ENCODE data around the gene CD44.

The CD44 gene

GRCh38 chr11:35200811-35201341 lies 61.9 kb downstream of the CD44 start:
- Histone ChIP-seq H3K27me3 (replicated peaks; ENCODE audit: control insufficient read depth, insufficient read depth, low read length) (no peaks in the 10 kb centered on the region), H3K4me3 (replicated peaks; ENCODE audit: low read depth, low read length) (no peak overlapping the region), H3K36me3 (ENCODE audit: control insufficient read depth, insufficient read depth, low read length) (peaks cover 17% of the 10 kb centered on the region)
- TF ChIP-seq CTCF (IDR thresholded peaks at IDR 0.05; ENCODE audit: insufficient read depth, low read length, poor library complexity, severe bottlenecking), result no peak
- DNase-seq (ENCODE audit: extremely low read depth, insufficient read length), result no peak

- Histone ChIP-seq H3K4me3 (replicated peaks; ENCODE audit: low read depth, low read length) (no peak overlapping the region), H3K36me3 (ENCODE audit: control insufficient read depth, insufficient read depth, low read length) (peaks cover 23% of the 10 kb centered on the region), H3K27me3 (replicated peaks; ENCODE audit: control insufficient read depth, insufficient read depth, low read length) (no peaks in the 10 kb centered on the region)
- no peak for DNase-seq (ENCODE audit: extremely low read depth, insufficient read length)
- TF ChIP-seq CTCF (IDR thresholded peaks at IDR 0.05; ENCODE audit: insufficient read depth, low read length, poor library complexity, severe bottlenecking), result no peak
These were observed 65.6 kb downstream of the CD44 start for GRCh38 chr11:35204614-35205013.

- peaks cover 18% of the 10 kb centered on the region for H3K36me3 ChIP-seq (ENCODE audit: control insufficient read depth, insufficient read depth, low read length)
- TF ChIP-seq CTCF (IDR thresholded peaks at IDR 0.05; ENCODE audit: insufficient read depth, low read length, poor library complexity, severe bottlenecking), result no peak
- no peaks in the 10 kb centered on the region for H3K27me3 ChIP-seq (replicated peaks; ENCODE audit: control insufficient read depth, insufficient read depth, low read length)
These were observed 67.6 kb downstream of the CD44 start for GRCh38 chr11:35206616-35207015.

DNA sequence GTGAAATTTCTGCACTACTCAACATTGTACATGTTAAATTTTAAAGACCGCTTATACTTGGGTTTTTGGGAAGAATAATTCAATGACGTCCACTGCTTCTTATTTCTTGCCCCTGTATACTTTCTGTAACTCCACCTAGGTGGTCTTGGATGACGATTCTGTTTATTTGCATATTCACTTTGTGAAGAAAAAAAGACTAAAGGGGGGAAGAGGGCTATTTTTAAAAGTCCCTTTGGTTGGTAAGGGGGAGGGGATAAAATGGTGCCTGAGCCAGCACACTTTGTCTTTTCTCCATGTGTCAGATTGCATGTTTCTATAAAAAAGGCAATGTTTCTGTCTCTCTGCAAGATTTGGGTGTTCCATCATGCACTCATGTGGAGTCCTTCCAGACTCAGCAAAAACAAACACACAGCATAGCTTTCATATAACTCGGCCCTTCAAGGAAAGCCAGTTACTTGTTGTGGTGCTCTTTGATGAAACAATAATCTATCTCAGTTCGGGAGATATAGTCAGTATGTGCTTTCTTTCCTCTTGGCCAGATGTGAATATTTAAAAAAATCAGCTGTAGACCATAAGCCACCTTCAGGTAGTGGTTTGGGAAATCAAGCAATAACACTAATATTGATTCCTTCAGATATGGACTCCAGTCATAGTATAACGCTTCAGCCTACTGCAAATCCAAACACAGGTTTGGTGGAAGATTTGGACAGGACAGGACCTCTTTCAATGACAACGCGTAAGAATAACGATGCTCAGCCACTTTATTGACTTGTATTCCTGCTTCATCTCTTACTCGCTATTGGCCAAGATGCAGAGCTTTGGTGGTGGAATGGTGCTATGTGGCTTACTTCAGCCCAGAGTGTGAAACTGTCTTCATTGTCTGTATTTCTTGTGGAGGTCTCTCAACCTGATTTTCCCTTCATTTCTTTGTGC lies 68.8 kb downstream of the CD44 start:
- TF ChIP-seq CTCF (IDR thresholded peaks at IDR 0.05; ENCODE audit: insufficient read depth, low read length, poor library complexity, severe bottlenecking), result no peak
- DNase-seq (ENCODE audit: extremely low read depth, insufficient read length), result no peak
- Histone ChIP-seq H3K27me3 (replicated peaks; ENCODE audit: control insufficient read depth, insufficient read depth, low read length) (no peaks in the 10 kb centered on the region), H3K36me3 (ENCODE audit: control insufficient read depth, insufficient read depth, low read length) (peaks cover 19% of the 10 kb centered on the region), H3K4me3 (replicated peaks; ENCODE audit: low read depth, low read length) (no peak overlapping the region)

More at GRCh38 chr11:35206616-35207015, 67.6 kb downstream of the CD44 start:
- H3K4me3 ChIP-seq (replicated peaks; ENCODE audit: low read depth, low read length), result no peak overlapping the region
- DNase-seq (ENCODE audit: extremely low read depth, insufficient read length), result no peak

DNA sequence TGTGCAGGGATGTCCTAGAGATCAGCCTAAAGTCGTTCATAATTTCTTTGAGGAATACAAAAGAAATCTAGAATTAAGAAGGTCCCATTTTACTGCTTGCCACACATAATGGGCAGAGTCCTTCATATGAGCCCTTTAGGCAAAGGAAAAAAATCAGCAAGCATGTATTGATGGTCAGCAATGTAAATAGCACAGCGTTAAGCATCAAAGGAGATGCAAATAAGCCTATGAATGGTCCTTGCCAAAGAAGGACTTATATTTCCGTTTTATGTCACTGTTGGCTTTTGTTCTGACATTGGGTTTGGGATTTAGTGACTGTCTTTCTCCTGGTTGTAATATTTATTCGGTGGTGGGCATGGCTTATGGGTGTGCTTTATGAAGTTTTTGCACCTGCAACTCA lies 69.8 kb downstream of the CD44 start:
- TF ChIP-seq CTCF (IDR thresholded peaks at IDR 0.05; ENCODE audit: insufficient read depth, low read length, poor library complexity, severe bottlenecking), result no peak
- Histone ChIP-seq H3K4me3 (replicated peaks; ENCODE audit: low read depth, low read length) (no peak overlapping the region), H3K27me3 (replicated peaks; ENCODE audit: control insufficient read depth, insufficient read depth, low read length) (no peaks in the 10 kb centered on the region), H3K36me3 (ENCODE audit: control insufficient read depth, insufficient read depth, low read length) (peaks cover 19% of the 10 kb centered on the region)
- DNase-seq (ENCODE audit: extremely low read depth, insufficient read length), result no peak
